Panc1 (cell line): ENCODE results near the gene CERS5. TPM values are rescaled to one million over a fixed set of nuclear protein-coding genes. Genes with fewer than 3 reads are reported as not detected.

Experiments
- ATAC-seq: fragments of 200-7000 bp; cut with Tn5 transposase; 2 replicates; pipeline ENCODE4 v1.9.1; 2020; ENCODE audit warnings: mild to moderate bottlenecking, moderate library complexity
- BruUV-seq: library from RNA; stranded (reverse); fragments of 400-500 nt; replicated peaks from 2 replicates; lab custom pipeline; 2021; lab: Mats Ljungman, UMichigan
- CTCF ChIA-PET: fragments of 300-600 bp; sonication (Branson Sonifier 250); formaldehyde crosslinking; loops from one replicate; lab custom pipeline; 2022; ENCODE audit warnings: antibody characterized with exemption; lab: Charles Lee
- POLR2A ChIA-PET: fragments of 300-600 bp; sonication (Branson Sonifier 250); formaldehyde crosslinking; loops from one replicate; lab custom pipeline; 2022; ENCODE audit warnings: antibody characterized with exemption; lab: Charles Lee
- DNase-seq: peaks from one replicate; pipeline ENCODE4 v3.0.0-alpha.2; 2010; ENCODE audit warnings: low read depth, low spot score
- H3K27ac ChIP-seq: 2 replicates; pipeline ENCODE4 v1.5.1; 2011; ENCODE audit warnings: mild to moderate bottlenecking, low read length, inconsistent platforms
- H3K27me3 ChIP-seq: fragments of 200-500 bp; sonication (Bioruptor generic); 2 replicates; pipeline ENCODE4 v1.6.0; 2014; ENCODE audit warnings: low read length, inconsistent platforms; ENCODE audit not compliant: control insufficient read depth, insufficient read depth
- H3K36me3 ChIP-seq: fragments of 200-500 bp; sonication (Bioruptor generic); 2 replicates; pipeline ENCODE4 v1.5.1; 2014; ENCODE audit warnings: inconsistent platforms, mild to moderate bottlenecking, low read length, moderate library complexity; ENCODE audit not compliant: control insufficient read depth, insufficient read depth
- H3K4me1 ChIP-seq: 2 replicates; pipeline ENCODE4 v1.5.1; 2011; ENCODE audit warnings: inconsistent platforms, mild to moderate bottlenecking, low read length, moderate library complexity; ENCODE audit not compliant: control insufficient read depth, insufficient read depth
- H3K4me3 ChIP-seq, 2 experiments: 2 replicates each; pipeline ENCODE4 v1.5.1; 2011 to 2012; ENCODE audit warnings: low read depth in 2 of 2, low read length in 2 of 2, mild to moderate bottlenecking in 2 of 2, inconsistent platforms in 1 of 2, moderate library complexity in 1 of 2
- H3K9me3 ChIP-seq: fragments of 200-500 bp; sonication (Bioruptor generic); 2 replicates; pipeline ENCODE4 v1.5.1; 2014; ENCODE audit warnings: low read depth, mild to moderate bottlenecking, inconsistent platforms, low read length, moderate library complexity; ENCODE audit not compliant: control insufficient read depth, insufficient read depth
- CTCF ChIP-seq: fragments of 450-650 bp; IDR thresholded peaks from 2 replicates; pipeline ENCODE4 v1.5.1; 2017; ENCODE audit warnings: mild to moderate bottlenecking
- POLR2AphosphoS5 ChIP-seq: IDR thresholded peaks from 2 replicates; pipeline ENCODE4 v1.6.1; 2012; ENCODE audit warnings: mild to moderate bottlenecking, low read depth, low read length, moderate library complexity
- REST ChIP-seq, 2 experiments: IDR thresholded peaks; 2 replicates each; pipeline ENCODE4 v1.6.1; 2011 to 2012; ENCODE audit warnings: low read depth in 2 of 2, control low read depth in 1 of 2, low read length in 1 of 2, mild to moderate bottlenecking in 1 of 2, moderate library complexity in 1 of 2; ENCODE audit not compliant: insufficient read depth in 1 of 2
- SIN3A ChIP-seq: IDR thresholded peaks from 2 replicates; pipeline ENCODE4 v1.6.1; 2012; ENCODE audit warnings: low read depth, mild to moderate bottlenecking, low read length, moderate library complexity, borderline replicate concordance; ENCODE audit not compliant: insufficient read depth
- TCF7L2 ChIP-seq: IDR thresholded peaks from 2 replicates; pipeline ENCODE4 v1.6.1; 2011; ENCODE audit warnings: mild to moderate bottlenecking, low read depth, low read length, inconsistent platforms
- in situ Hi-C: cut with HindIII; loops from 2 replicates; pipeline ENCODE4 v1.10.0; 2016; ENCODE audit warnings: low sequenced_read_pairs, low pct_unique_long_range_greater_than_20kb
- intact Hi-C: fragments of 100-400 bp; cut with micrococcal nuclease; formaldehyde crosslinking; loops from one replicate; pipeline ENCODE4 v1.10.0; 2022; ENCODE audit not compliant: unreplicated experiment
- total RNA-seq: library from RNA; stranded (reverse); gene quantifications from one replicate; pipeline ENCODE4 v1.2.1, GENCODE V29; 2021; ENCODE audit not compliant: unreplicated experiment

The CERS5 gene
- total RNA-seq, 1 experiment from 2014 or later = 50.5 TPM

GRCh38 chr12:50102646-50103309 is 64.4 kb downstream of the CERS5 start:
- Histone ChIP-seq H3K27ac (no peak overlapping the region), H3K4me3 (no peak overlapping the region), H3K27me3 (no peaks in the 10 kb centered on the region), H3K36me3 (no peaks in the 10 kb centered on the region), H3K9me3 (no peaks in the 10 kb centered on the region), H3K4me1 (peaks cover 7% of the 10 kb centered on the region; the same call in 1 of the 2 replicates)
- ChIA-PET POLR2A (interaction anchor here (0.6 kb wide), 1 partner anchor 13 kb away, joined by 3 read pairs; no protein-coding TSS in a partner anchor), CTCF (interaction anchor here (0.5 to 2.5 kb wide), 3 partner anchors 9 to 212 kb away, joined by 4 to 12 read pairs (median 4); partner anchors contain the start of gene COX14)
- in situ Hi-C loops = no loop called here
- TF ChIP-seq TCF7L2 (no peak), SIN3A (no peak), REST (IDR thresholded peaks at IDR 0.05; ENCODE audit: insufficient read depth in 1 of 2, low read depth in 2 of 2, low read length in 1 of 2) (no peak), CTCF (no peak), POLR2AphosphoS5 (0 out of 2 replicates have a peak, but pooled peaks have one; percentile 13)
- intact Hi-C loops = no loop called here
- ATAC-seq (peak; percentile 37), DNase-seq (no peak)
- no TSS peak for BruUV-seq

DNA sequence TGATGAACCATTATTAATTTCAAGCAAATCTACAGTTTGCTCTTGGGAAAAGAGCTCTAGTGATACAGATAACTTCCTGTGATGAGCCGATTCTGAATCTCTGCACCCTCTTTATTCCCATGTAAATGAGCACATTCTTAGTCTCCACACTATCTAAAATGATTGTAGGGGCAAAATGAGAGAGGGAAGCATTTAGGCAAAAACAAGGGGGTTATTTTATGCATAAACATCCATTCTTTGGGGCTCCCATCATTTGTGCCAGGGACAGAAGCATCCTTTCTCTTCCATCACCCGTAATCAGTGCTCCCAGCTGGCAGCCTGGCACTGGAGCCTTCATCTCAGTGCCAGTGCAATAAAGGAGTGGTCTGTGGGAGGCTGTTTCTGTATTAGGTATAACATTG is 65.0 kb downstream of the CERS5 start:
- in situ Hi-C loops (no loop called here), intact Hi-C loops (no loop called here)
- ChIA-PET CTCF (interaction anchor here (0.7 to 2.5 kb wide), 3 partner anchors 9 to 74 kb away, joined by 4 to 12 read pairs (median 6); partner anchors contain the start of gene COX14), POLR2A (interaction anchor here (0.6 kb wide), 1 partner anchor 13 kb away, joined by 3 read pairs; no protein-coding TSS in a partner anchor)
- Histone ChIP-seq H3K27me3 (no peaks in the 10 kb centered on the region), H3K4me3 (no peak overlapping the region), H3K9me3 (no peaks in the 10 kb centered on the region), H3K36me3 (no peaks in the 10 kb centered on the region), H3K4me1 (peaks cover 7% of the 10 kb centered on the region; the same call in 1 of the 2 replicates), H3K27ac (no peak overlapping the region)
- BruUV-seq = no TSS peak
- no peak for TF ChIP-seq TCF7L2
- TF ChIP-seq POLR2AphosphoS5 = peak; percentile 39; the same call in 1 of the 2 replicates
- no peak for TF ChIP-seq REST (IDR thresholded peaks at IDR 0.05; ENCODE audit: insufficient read depth in 1 of 2, low read depth in 2 of 2, low read length in 1 of 2)
- TF ChIP-seq SIN3A = no peak
- no peak for ATAC-seq
- DNase-seq = no peak
